ENCODE data around the gene DNAJC2. TPM values are rescaled to one million over a fixed set of nuclear protein-coding genes. Genes with fewer than 3 reads are reported as not detected.

The DNAJC2 gene
- total RNA-seq (2014; rRNA removed; shearing (Covaris generic)) = 44.4 and 47.1 TPM in 2 replicates

GRCh38 chr7:103344453-103345149, at the start of gene DNAJC2:
Gene DNAJC2, minus strand, starts transcription at chr7:103344767. Its CDS starts 145 bp downstream, at chr7:103344622.

GRCh38 chr7:103347507-103348267, 3.1 kb upstream of the DNAJC2 start, which contains the start of gene PSMC2:
Gene PSMC2, plus strand, starts transcription at chr7:103347643. Its CDS starts 69 bp downstream, at chr7:103347712.

GRCh38 chr7:103296901-103297836, 47.4 kb downstream of the DNAJC2 start, which contains the start of gene PMPCB:
Gene PMPCB, plus strand, starts transcription at chr7:103297435. Its CDS starts 25 bp downstream, at chr7:103297460.

Small RNAs within 50 kb of the gene (small RNA-seq; reads per million reads assigned to genes)
- gene RPS29P16 = not detected

Other genes starting within 250 kb of the DNAJC2 start
- gene NAPEPLD, start 195.7 kb downstream of the DNAJC2 start, total RNA-seq (2014; rRNA removed; shearing (Covaris generic)) = 4.5 TPM in 2 replicates
- 81.9 and 102 TPM in 2 replicates for gene PMPCB, start 47.3 kb downstream of the DNAJC2 start, total RNA-seq (2014; rRNA removed; shearing (Covaris generic))
- gene PSMC2, start 2.9 kb upstream of the DNAJC2 start, total RNA-seq (2014; rRNA removed; shearing (Covaris generic)) = 164 and 189 TPM in 2 replicates
- gene SLC26A5, start 101.4 kb upstream of the DNAJC2 start, total RNA-seq (2014; rRNA removed; shearing (Covaris generic)) = not detected in 2 replicates

Measured in A375 (cell line).